Muscle of back (tissue), 10 donors: ENCODE measurements around the gene DDA1. TPM values are rescaled to one million over a fixed set of nuclear protein-coding genes. Genes with fewer than 3 reads are reported as not detected.

Experiments used
- polyA plus RNA-seq, 10 donors: library from polyadenylated mRNA; unstranded; fragments of 120-200 nt; gene quantifications; one replicate each; pipeline ENCODE4 v1.2.1, GENCODE V29; 2013; ENCODE audit not compliant: insufficient read length in 10 of 10

DDA1 gene
- polyA plus RNA-seq, 10 donors: 24.3 to 39.7 (median 31.3) TPM

Other genes starting within 250 kb of the DDA1 start
- gene HAUS8, start 234.1 kb upstream of the DDA1 start, polyA plus RNA-seq: 10 to 100 TPM in 3 of 10 donors, 1 to 10 TPM in 7; 6.3 to 14.3 (median 8.6) TPM
- gene MYO9B, start 233.8 kb upstream of the DDA1 start, polyA plus RNA-seq: 10 to 100 TPM; 30.2 to 48.5 (median 34.2) TPM
- gene USE1, start 94.2 kb upstream of the DDA1 start, polyA plus RNA-seq: 10 to 100 TPM; 22.4 to 31.5 (median 25.9) TPM
- gene OCEL1, start 83.3 kb upstream of the DDA1 start, polyA plus RNA-seq: 10 to 100 TPM in 1 of 10 donors, 1 to 10 TPM in 9; 5.9 to 10.4 (median 8.8) TPM
- 10 to 100 TPM; 20.0 to 31.6 (median 23.4) TPM for gene NR2F6, start 63.6 kb upstream of the DDA1 start, polyA plus RNA-seq
- gene USHBP1, start 44.8 kb upstream of the DDA1 start, polyA plus RNA-seq: 1 to 10 TPM; 3.2 to 8.8 (median 5.8) TPM
- 10 to 100 TPM; 70.4 to 91.0 (median 85.8) TPM for gene BABAM1, start 42.1 kb upstream of the DDA1 start, polyA plus RNA-seq
- 1 to 10 TPM in 3 of 10 donors, under 1 TPM in 7; 0.54 to 1.6 (median 0.82) TPM for gene ANKLE1, start 27.7 kb upstream of the DDA1 start, polyA plus RNA-seq
- 1 to 10 TPM; 4.5 to 9.3 (median 5.8) TPM for gene ABHD8, start 6.1 kb upstream of the DDA1 start, polyA plus RNA-seq
- 10 to 100 TPM; 21.5 to 40.5 (median 30.3) TPM for gene MRPL34, start 3.7 kb upstream of the DDA1 start, polyA plus RNA-seq
- 1 to 10 TPM; 5.4 to 10.0 (median 6.8) TPM for gene ANO8, start 25.3 kb downstream of the DDA1 start, polyA plus RNA-seq
- 10 to 100 TPM in 7 of 10 donors, 1 to 10 TPM in 3; 8.4 to 19.4 (median 11.5) TPM for gene GTPBP3, start 28.0 kb downstream of the DDA1 start, polyA plus RNA-seq
- 10 to 100 TPM; 34.3 to 73.4 (median 47.2) TPM for gene PLVAP, start 67.8 kb downstream of the DDA1 start, polyA plus RNA-seq
- gene CCDC194, start 84.6 kb downstream of the DDA1 start, polyA plus RNA-seq: not detected
- 1 to 10 TPM; 4.5 to 8.3 (median 6.6) TPM for gene BST2, start 96.1 kb downstream of the DDA1 start, polyA plus RNA-seq
- gene MVB12A, start 110.5 kb downstream of the DDA1 start, polyA plus RNA-seq: 10 to 100 TPM; 21.6 to 32.9 (median 27.1) TPM
- 1 to 10 TPM in 8 of 10 donors, under 1 TPM in 2; 0.84 to 2.7 (median 1.2) TPM for gene TMEM221, start 139.1 kb downstream of the DDA1 start, polyA plus RNA-seq
- gene NXNL1, start 151.4 kb downstream of the DDA1 start, polyA plus RNA-seq: not detected
- 10 to 100 TPM; 12.4 to 20.3 (median 14.4) TPM for gene SLC27A1, start 161.0 kb downstream of the DDA1 start, polyA plus RNA-seq
- 10 to 100 TPM; 38.3 to 56.6 (median 45.9) TPM for gene PGLS, start 202.1 kb downstream of the DDA1 start, polyA plus RNA-seq
- gene COLGALT1, start 246.1 kb downstream of the DDA1 start, polyA plus RNA-seq: 10 to 100 TPM; 62.1 to 87.0 (median 68.6) TPM